ENCODE measurements around the gene OR2G3.

OR2G3 gene

DNA sequence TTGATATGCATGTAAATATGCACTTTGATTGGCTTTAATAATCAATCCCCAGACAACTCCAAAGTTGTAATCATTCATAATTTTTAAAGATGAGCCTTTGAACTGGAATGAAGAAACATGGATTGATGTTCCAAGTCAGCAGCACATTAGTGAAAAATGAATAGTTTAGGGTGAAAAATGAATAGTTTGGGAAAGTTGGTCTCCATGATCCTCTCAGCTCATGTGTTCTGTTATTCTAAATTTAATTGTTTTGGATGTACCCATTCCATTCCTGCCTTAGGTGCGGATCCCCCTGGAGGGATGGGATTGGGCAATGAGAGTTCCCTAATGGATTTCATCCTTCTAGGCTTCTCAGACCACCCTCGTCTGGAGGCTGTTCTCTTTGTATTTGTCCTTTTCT lies at the start of gene OR2G3:
Gene OR2G3 (plus strand): TSS at position 301 of the 400 bp plus-strand sequence. CDS start 0 bp downstream, at position 301.
- Histone ChIP-seq H3K4me1 (ENCODE audit: control insufficient read depth, insufficient read depth, low read length) (no peaks in the 10 kb centered on the region), H3K9ac (ENCODE audit: low read length) (no peak within 1 kb of the TSS), H3K9me3 (ENCODE audit: control insufficient read depth, low read length) (no peaks in the 10 kb centered on the region), H3K27me3 (replicated peaks; ENCODE audit: control insufficient read depth, insufficient read depth, low read length) (no peaks in the 10 kb centered on the region), H3K4me3 (ENCODE audit: low read length) (no peak within 1 kb of the TSS), H3K36me3 (ENCODE audit: control insufficient read depth, insufficient read depth, low read length, severe bottlenecking) (no peaks in the 10 kb centered on the region)
- DNase-seq (ENCODE audit: low read depth), result no peak

DNA sequence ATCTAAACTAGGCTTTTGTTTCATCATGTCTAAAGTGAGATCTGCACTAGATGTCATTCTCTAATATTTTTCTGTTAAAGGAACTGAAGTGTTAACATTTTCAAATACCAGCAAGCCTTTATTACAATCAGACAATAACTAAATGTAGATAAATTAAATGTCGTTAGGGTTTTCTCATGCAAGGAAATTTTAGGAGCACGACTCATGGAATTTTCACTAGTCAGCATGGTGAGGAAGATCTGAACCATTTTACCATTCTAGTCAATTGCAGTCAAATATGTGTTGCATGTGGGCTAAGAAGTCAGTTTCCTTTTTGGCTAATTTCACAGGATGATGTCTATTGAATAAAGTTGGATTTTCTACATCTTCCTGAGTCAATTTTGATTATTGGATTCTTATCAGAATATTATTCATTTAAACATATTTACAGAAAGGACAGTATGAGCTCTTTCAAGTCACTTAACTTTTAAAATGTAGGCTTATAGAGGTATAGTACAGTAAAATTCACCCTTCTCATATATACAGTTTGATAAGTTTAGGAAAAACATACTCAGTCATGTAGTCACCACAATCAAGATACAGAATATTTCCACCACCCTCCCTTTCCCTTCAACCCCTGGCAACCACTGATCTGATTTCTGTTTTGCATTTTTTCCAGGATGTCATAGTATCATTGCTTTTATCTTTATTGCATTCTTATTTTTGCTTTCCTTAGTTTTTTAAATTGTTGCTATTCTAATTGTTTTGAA lies 47.3 kb upstream of the OR2G3 start:
- Histone ChIP-seq H3K27me3 (replicated peaks; ENCODE audit: control insufficient read depth, insufficient read depth, low read length) (no peaks in the 10 kb centered on the region), H3K4me3 (ENCODE audit: low read length) (no peak overlapping the region), H3K36me3 (ENCODE audit: control insufficient read depth, insufficient read depth, low read length, severe bottlenecking) (no peaks in the 10 kb centered on the region), H3K9me3 (ENCODE audit: control insufficient read depth, low read length) (peaks cover 5% of the 10 kb centered on the region), H3K9ac (ENCODE audit: low read length) (no peak overlapping the region), H3K4me1 (ENCODE audit: control insufficient read depth, insufficient read depth, low read length) (no peaks in the 10 kb centered on the region)
- DNase-seq (ENCODE audit: low read depth), result no peak

- Histone ChIP-seq H3K27me3 (replicated peaks; ENCODE audit: control insufficient read depth, insufficient read depth, low read length) (no peaks in the 10 kb centered on the region), H3K9me3 (ENCODE audit: control insufficient read depth, low read length) (no peaks in the 10 kb centered on the region), H3K4me3 (ENCODE audit: low read length) (no peak overlapping the region), H3K9ac (ENCODE audit: low read length) (no peak overlapping the region), H3K36me3 (ENCODE audit: control insufficient read depth, insufficient read depth, low read length, severe bottlenecking) (no peaks in the 10 kb centered on the region), H3K4me1 (ENCODE audit: control insufficient read depth, insufficient read depth, low read length) (no peaks in the 10 kb centered on the region)
- no peak for DNase-seq (ENCODE audit: low read depth)
These were observed 43.7 kb upstream of the OR2G3 start for GRCh38 chr1:247561711-247562110.

DNA sequence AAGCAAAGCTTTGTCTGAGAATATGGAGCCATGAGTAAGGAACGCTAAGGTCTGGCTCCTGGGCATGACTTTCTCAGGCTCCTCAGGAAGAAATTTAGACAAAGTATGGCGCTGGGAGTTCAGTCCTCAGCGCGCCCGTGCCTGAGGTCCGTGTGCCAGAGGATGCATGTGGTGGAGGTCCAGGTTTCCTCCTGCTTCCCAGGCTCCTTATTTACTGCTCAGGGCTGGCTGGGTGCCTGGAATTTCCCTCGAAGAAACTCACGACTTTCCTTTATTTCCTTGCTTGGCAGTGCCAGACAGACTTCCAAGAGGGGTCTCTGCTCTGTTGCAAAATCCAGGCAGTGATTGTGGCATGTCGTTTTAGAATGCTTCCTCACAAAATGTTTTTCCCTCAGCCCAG lies 43.2 kb upstream of the OR2G3 start:
- Histone ChIP-seq H3K9ac (ENCODE audit: low read length) (no peak overlapping the region), H3K27me3 (replicated peaks; ENCODE audit: control insufficient read depth, insufficient read depth, low read length) (no peaks in the 10 kb centered on the region), H3K4me1 (ENCODE audit: control insufficient read depth, insufficient read depth, low read length) (no peaks in the 10 kb centered on the region), H3K9me3 (ENCODE audit: control insufficient read depth, low read length) (no peaks in the 10 kb centered on the region), H3K4me3 (ENCODE audit: low read length) (no peak overlapping the region), H3K36me3 (ENCODE audit: control insufficient read depth, insufficient read depth, low read length, severe bottlenecking) (no peaks in the 10 kb centered on the region)
- DNase-seq (ENCODE audit: low read depth), result no peak

DNA sequence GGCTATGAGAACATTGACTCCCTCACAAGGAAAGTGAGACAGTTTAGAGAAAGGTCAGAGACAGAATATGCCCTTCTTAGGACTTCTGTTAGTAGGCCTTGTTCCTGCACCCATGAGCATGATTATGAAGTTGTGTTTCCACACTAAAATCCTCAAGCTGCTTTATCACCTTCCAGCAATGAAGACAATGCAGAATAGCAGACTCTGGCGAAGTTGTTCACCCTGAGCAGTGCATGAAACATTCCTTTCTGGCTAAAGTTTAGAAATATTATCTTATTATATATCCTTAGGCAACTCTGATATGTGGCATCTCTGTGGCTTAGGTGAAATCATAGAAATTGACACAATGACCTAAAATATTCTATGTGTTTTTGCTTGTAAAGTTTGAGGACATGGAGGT lies 31.1 kb upstream of the OR2G3 start:
- Histone ChIP-seq H3K27me3 (replicated peaks; ENCODE audit: control insufficient read depth, insufficient read depth, low read length) (no peaks in the 10 kb centered on the region), H3K4me3 (ENCODE audit: low read length) (no peak overlapping the region), H3K36me3 (ENCODE audit: control insufficient read depth, insufficient read depth, low read length, severe bottlenecking) (no peaks in the 10 kb centered on the region), H3K4me1 (ENCODE audit: control insufficient read depth, insufficient read depth, low read length) (no peaks in the 10 kb centered on the region), H3K9me3 (ENCODE audit: control insufficient read depth, low read length) (no peaks in the 10 kb centered on the region), H3K9ac (ENCODE audit: low read length) (no peak overlapping the region)
- no peak for DNase-seq (ENCODE audit: low read depth)

GRCh38 chr1:247574664-247575063 lies 30.7 kb upstream of the OR2G3 start:
- Histone ChIP-seq H3K9me3 (ENCODE audit: control insufficient read depth, low read length) (no peaks in the 10 kb centered on the region), H3K4me1 (ENCODE audit: control insufficient read depth, insufficient read depth, low read length) (no peaks in the 10 kb centered on the region), H3K36me3 (ENCODE audit: control insufficient read depth, insufficient read depth, low read length, severe bottlenecking) (no peaks in the 10 kb centered on the region), H3K9ac (ENCODE audit: low read length) (no peak overlapping the region), H3K27me3 (replicated peaks; ENCODE audit: control insufficient read depth, insufficient read depth, low read length) (no peaks in the 10 kb centered on the region), H3K4me3 (ENCODE audit: low read length) (no peak overlapping the region)
- DNase-seq (ENCODE audit: low read depth), result no peak

GRCh38 chr1:247576514-247576913 lies 28.9 kb upstream of the OR2G3 start:
- no peaks in the 10 kb centered on the region for H3K27me3 ChIP-seq (replicated peaks; ENCODE audit: control insufficient read depth, insufficient read depth, low read length)
- DNase-seq (ENCODE audit: low read depth), result peak; percentile 13
- no peak overlapping the region for H3K4me3 ChIP-seq (ENCODE audit: low read length)
- H3K9me3 ChIP-seq (ENCODE audit: control insufficient read depth, low read length), result no peaks in the 10 kb centered on the region
- no peak overlapping the region for H3K9ac ChIP-seq (ENCODE audit: low read length)
- H3K4me1 ChIP-seq (ENCODE audit: control insufficient read depth, insufficient read depth, low read length), result no peaks in the 10 kb centered on the region
- H3K36me3 ChIP-seq (ENCODE audit: control insufficient read depth, insufficient read depth, low read length, severe bottlenecking), result no peaks in the 10 kb centered on the region

DNA sequence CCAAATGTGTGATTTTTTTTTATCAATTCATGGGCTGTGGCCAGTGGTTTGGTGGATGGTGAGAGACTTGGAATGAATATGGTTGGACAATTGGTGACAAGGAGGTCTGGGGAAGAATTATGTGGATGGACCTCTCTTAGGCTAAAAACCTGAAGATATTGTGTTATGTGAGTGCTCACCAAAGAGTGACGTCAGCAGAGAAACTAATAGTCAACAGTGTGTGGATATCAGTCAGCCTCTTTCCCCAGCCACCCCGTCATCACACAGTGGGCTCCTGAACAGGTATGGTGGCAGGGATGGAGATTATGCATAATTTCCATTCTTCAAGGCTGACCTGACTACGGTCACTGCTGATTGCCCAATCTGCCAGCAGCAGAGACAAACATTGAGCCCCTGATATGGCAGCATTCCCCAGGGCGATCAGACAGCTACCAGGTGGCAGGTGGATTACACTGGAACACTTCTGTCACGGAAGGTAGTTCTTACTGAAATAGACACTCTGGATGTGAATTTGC lies 26.4 kb upstream of the OR2G3 start:
- no peaks in the 10 kb centered on the region for H3K27me3 ChIP-seq (replicated peaks; ENCODE audit: control insufficient read depth, insufficient read depth, low read length)
- H3K9me3 ChIP-seq (ENCODE audit: control insufficient read depth, low read length), result no peaks in the 10 kb centered on the region
- H3K9ac ChIP-seq (ENCODE audit: low read length), result no peak overlapping the region
- DNase-seq (ENCODE audit: low read depth), result no peak
- H3K4me3 ChIP-seq (ENCODE audit: low read length), result no peak overlapping the region
- no peaks in the 10 kb centered on the region for H3K4me1 ChIP-seq (ENCODE audit: control insufficient read depth, insufficient read depth, low read length)
- H3K36me3 ChIP-seq (ENCODE audit: control insufficient read depth, insufficient read depth, low read length, severe bottlenecking), result no peaks in the 10 kb centered on the region

- Histone ChIP-seq H3K9me3 (ENCODE audit: control insufficient read depth, low read length) (no peaks in the 10 kb centered on the region), H3K4me1 (ENCODE audit: control insufficient read depth, insufficient read depth, low read length) (no peaks in the 10 kb centered on the region), H3K27me3 (replicated peaks; ENCODE audit: control insufficient read depth, insufficient read depth, low read length) (no peaks in the 10 kb centered on the region), H3K36me3 (ENCODE audit: control insufficient read depth, insufficient read depth, low read length, severe bottlenecking) (no peaks in the 10 kb centered on the region), H3K9ac (ENCODE audit: low read length) (no peak within 1 kb of the TSS), H3K4me3 (ENCODE audit: low read length) (no peak within 1 kb of the TSS)
- DNase-seq (ENCODE audit: low read depth), result no peak
These were observed 17.3 kb upstream of the OR2G3 start, which contains the start of gene OR2G2 for GRCh38 chr1:247588060-247588459. Gene OR2G2 (plus strand): TSS chr1:247588360. CDS start chr1:247588360, 0 bp downstream.

- H3K36me3 ChIP-seq (ENCODE audit: control insufficient read depth, insufficient read depth, low read length, severe bottlenecking), result no peaks in the 10 kb centered on the region
- DNase-seq (ENCODE audit: low read depth), result no peak
- H3K4me1 ChIP-seq (ENCODE audit: control insufficient read depth, insufficient read depth, low read length), result no peaks in the 10 kb centered on the region
- no peaks in the 10 kb centered on the region for H3K27me3 ChIP-seq (replicated peaks; ENCODE audit: control insufficient read depth, insufficient read depth, low read length)
- H3K9me3 ChIP-seq (ENCODE audit: control insufficient read depth, low read length), result no peaks in the 10 kb centered on the region
- no peak overlapping the region for H3K4me3 ChIP-seq (ENCODE audit: low read length)
- no peak overlapping the region for H3K9ac ChIP-seq (ENCODE audit: low read length)
These were observed 8.0 kb downstream of the OR2G3 start for GRCh38 chr1:247613405-247613804.

DNA sequence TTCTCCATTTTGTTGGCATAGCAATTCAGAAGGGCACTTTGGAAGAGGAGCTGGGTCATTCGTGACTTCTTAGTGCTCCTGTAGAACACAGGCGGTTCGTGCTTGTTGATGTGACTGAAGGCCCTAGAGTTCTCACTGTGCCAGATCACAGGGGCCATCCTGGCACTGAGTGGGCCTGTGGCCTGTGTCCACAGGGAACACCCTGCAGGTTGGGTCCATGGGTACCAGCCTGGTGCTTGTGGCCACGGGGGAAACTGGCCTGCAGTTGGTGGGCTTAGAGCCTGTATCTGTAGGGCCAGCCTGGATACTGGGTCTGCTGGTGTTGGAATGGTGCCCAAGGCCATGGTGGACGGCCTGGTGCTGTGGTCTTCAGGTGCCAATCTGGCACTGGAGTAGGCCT lies 9.2 kb downstream of the OR2G3 start:
- no peak overlapping the region for H3K4me3 ChIP-seq (ENCODE audit: low read length)
- DNase-seq (ENCODE audit: low read depth), result no peak
- no peaks in the 10 kb centered on the region for H3K36me3 ChIP-seq (ENCODE audit: control insufficient read depth, insufficient read depth, low read length, severe bottlenecking)
- no peak overlapping the region for H3K9ac ChIP-seq (ENCODE audit: low read length)
- no peaks in the 10 kb centered on the region for H3K27me3 ChIP-seq (replicated peaks; ENCODE audit: control insufficient read depth, insufficient read depth, low read length)
- H3K4me1 ChIP-seq (ENCODE audit: control insufficient read depth, insufficient read depth, low read length), result no peaks in the 10 kb centered on the region
- no peaks in the 10 kb centered on the region for H3K9me3 ChIP-seq (ENCODE audit: control insufficient read depth, low read length)

DNA sequence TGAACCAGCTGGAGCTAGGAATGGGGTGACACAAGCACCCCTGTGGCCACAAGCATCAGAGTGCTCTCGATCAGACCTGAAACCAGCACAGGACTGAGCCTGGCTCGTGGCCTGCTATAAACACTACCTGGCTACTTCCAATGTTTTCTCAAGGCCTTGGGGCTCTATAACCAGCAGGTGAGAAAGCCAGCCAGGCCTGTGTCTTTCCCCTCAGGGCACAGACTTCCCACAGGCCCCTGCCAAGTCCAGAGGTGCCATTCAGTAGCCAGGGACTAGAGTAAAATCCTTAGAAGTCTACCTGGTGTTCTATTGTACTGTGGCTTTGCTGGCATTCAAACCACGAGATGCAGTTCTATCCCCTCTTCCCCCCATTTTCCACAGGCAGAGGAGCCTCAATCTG lies 22.6 kb downstream of the OR2G3 start:
- no peaks in the 10 kb centered on the region for H3K4me1 ChIP-seq (ENCODE audit: control insufficient read depth, insufficient read depth, low read length)
- no peak for DNase-seq (ENCODE audit: low read depth)
- no peaks in the 10 kb centered on the region for H3K9me3 ChIP-seq (ENCODE audit: control insufficient read depth, low read length)
- no peak overlapping the region for H3K9ac ChIP-seq (ENCODE audit: low read length)
- no peak overlapping the region for H3K4me3 ChIP-seq (ENCODE audit: low read length)
- H3K27me3 ChIP-seq (replicated peaks; ENCODE audit: control insufficient read depth, insufficient read depth, low read length), result no peaks in the 10 kb centered on the region
- H3K36me3 ChIP-seq (ENCODE audit: control insufficient read depth, insufficient read depth, low read length, severe bottlenecking), result no peaks in the 10 kb centered on the region

All from adipocyte (in vitro differentiated cells).